Endothelial cell (in vitro differentiated cells): Measurements from ENCODE around the gene TMEM40. TPM values are rescaled to one million over a fixed set of nuclear protein-coding genes. Genes with fewer than 3 reads are reported as not detected.

Experiments used
- DNase-seq: peaks from one replicate; pipeline ENCODE4 v3.0.0; 2021; ENCODE audit warnings: low spot score
- H3K27ac Mint-ChIP-seq: one replicate; pipeline ENCODE4 v1.8.0; 2021; ENCODE audit warnings: mixed read lengths, inconsistent platforms; ENCODE audit not compliant: unreplicated experiment
- H3K27me3 Mint-ChIP-seq: one replicate; pipeline ENCODE4 v1.8.0; 2021; ENCODE audit warnings: mild to moderate bottlenecking, moderate library complexity, mixed read lengths, inconsistent platforms; ENCODE audit not compliant: unreplicated experiment
- H3K36me3 Mint-ChIP-seq: one replicate; pipeline ENCODE4 v1.8.0; 2021; ENCODE audit warnings: mild to moderate bottlenecking, low read depth, mixed read lengths, inconsistent platforms; ENCODE audit not compliant: unreplicated experiment
- H3K4me1 Mint-ChIP-seq: one replicate; pipeline ENCODE4 v1.8.0; 2021; ENCODE audit warnings: mild to moderate bottlenecking, mixed read lengths, inconsistent platforms; ENCODE audit not compliant: unreplicated experiment
- H3K4me3 Mint-ChIP-seq: one replicate; pipeline ENCODE4 v1.8.0; 2021; ENCODE audit warnings: mild to moderate bottlenecking, mixed read lengths, inconsistent platforms; ENCODE audit not compliant: unreplicated experiment
- H3K9me3 Mint-ChIP-seq: one replicate; pipeline ENCODE4 v1.8.0; 2021; ENCODE audit warnings: mixed read lengths, inconsistent platforms; ENCODE audit not compliant: unreplicated experiment
- total RNA-seq: library from RNA; stranded (reverse); fragmentation: NEBNext Ultra II Directional; extraction: Animal tissue kit (Norgen Biotek cat#: 25700); gene quantifications from one replicate; pipeline ENCODE4 v1.2.1, GENCODE V29; 2021; ENCODE audit not compliant: unreplicated experiment
- TF ChIP-seq, protein P1 (sequence below): fragments of 200-600 bp; sonication (generic); IDR thresholded peaks from one replicate; pipeline ENCODE4 v1.5.0; 2021; ENCODE audit warnings: antibody characterized with exemption; ENCODE audit not compliant: unreplicated experiment

Gene TMEM40
- total RNA-seq, 1 donor from 2014 or later = not detected

DNA sequence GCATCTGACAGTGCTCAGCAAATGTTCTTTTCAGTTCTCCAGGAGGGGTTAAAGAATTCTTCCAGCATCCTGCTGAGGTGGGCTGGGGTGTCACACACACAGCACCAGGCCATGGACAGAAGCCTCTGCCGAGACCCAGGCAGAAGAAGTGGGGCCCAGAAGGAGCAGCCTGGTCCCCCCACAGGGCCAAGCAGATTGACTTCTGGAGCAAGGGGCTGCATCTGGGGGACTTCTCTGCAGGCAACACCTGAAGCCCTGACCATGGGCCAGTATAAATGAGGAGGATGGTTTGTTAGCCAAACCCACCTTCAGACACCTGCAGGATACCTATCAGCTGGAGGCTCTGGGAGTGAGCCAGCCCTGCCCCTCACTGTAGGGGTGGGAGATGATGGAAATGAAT is 16.2 kb upstream of the TMEM40 start:
- Mint-ChIP-seq H3K9me3 (peaks cover 8% of the 10 kb centered on the region), H3K27ac (no peak overlapping the region), H3K27me3 (peaks cover 3% of the 10 kb centered on the region), H3K36me3 (no peaks in the 10 kb centered on the region), H3K4me3 (no peak overlapping the region), H3K4me1 (peaks cover 16% of the 10 kb centered on the region)
- TF ChIP-seq, protein P1, sequence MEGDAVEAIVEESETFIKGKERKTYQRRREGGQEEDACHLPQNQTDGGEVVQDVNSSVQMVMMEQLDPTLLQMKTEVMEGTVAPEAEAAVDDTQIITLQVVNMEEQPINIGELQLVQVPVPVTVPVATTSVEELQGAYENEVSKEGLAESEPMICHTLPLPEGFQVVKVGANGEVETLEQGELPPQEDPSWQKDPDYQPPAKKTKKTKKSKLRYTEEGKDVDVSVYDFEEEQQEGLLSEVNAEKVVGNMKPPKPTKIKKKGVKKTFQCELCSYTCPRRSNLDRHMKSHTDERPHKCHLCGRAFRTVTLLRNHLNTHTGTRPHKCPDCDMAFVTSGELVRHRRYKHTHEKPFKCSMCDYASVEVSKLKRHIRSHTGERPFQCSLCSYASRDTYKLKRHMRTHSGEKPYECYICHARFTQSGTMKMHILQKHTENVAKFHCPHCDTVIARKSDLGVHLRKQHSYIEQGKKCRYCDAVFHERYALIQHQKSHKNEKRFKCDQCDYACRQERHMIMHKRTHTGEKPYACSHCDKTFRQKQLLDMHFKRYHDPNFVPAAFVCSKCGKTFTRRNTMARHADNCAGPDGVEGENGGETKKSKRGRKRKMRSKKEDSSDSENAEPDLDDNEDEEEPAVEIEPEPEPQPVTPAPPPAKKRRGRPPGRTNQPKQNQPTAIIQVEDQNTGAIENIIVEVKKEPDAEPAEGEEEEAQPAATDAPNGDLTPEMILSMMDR = no peak
- no peak for DNase-seq

DNA sequence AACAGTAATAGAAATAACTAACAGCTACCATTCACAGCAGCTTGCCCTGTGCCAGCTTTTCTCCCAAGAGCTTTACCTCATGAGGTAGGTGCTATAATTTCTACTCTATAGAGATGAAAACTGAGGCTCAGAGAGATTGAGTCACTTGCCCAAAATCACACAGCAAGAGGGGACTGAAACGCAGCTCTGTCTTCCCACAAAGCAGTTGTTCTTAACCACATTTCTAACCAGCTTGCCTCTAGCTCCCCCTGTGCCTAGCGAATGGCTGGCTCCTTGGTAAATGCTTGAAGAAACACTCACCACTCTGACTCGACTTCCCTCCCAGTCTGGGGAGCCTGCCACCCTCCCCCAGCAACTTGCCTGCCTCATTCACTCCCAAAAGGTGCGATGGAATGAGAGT is 15.6 kb upstream of the TMEM40 start:
- Mint-ChIP-seq H3K4me3 (no peak overlapping the region), H3K36me3 (no peaks in the 10 kb centered on the region), H3K27ac (no peak overlapping the region), H3K27me3 (peaks cover 4% of the 10 kb centered on the region), H3K9me3 (peaks cover 8% of the 10 kb centered on the region), H3K4me1 (peaks cover 16% of the 10 kb centered on the region)
- TF ChIP-seq, protein P1 = no peak
- no peak for DNase-seq

DNA sequence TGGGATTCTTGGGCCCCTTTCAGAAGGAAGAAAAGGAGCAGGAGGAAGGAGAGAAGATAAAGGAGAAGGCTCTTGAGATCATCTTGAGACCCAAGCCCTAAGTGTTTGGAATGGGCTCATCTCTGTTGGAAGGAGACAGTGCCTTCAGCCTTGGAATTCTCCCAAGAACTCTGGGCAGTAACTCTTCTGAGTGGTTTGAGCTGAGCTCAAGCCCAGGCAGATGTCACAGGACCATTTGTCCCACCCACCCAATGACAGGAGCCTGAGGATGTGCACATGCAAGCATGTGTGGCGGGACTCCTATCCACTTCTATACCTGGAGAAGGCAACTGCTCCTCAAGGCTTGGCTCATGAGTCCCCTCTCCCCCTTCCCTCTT is 14.6 kb upstream of the TMEM40 start:
- Mint-ChIP-seq H3K27me3 (peaks cover 6% of the 10 kb centered on the region), H3K36me3 (no peaks in the 10 kb centered on the region), H3K27ac (no peak overlapping the region), H3K4me1 (peaks cover 16% of the 10 kb centered on the region), H3K9me3 (peaks cover 8% of the 10 kb centered on the region), H3K4me3 (no peak overlapping the region)
- DNase-seq = no peak
- TF ChIP-seq, protein P1 = no peak

DNA sequence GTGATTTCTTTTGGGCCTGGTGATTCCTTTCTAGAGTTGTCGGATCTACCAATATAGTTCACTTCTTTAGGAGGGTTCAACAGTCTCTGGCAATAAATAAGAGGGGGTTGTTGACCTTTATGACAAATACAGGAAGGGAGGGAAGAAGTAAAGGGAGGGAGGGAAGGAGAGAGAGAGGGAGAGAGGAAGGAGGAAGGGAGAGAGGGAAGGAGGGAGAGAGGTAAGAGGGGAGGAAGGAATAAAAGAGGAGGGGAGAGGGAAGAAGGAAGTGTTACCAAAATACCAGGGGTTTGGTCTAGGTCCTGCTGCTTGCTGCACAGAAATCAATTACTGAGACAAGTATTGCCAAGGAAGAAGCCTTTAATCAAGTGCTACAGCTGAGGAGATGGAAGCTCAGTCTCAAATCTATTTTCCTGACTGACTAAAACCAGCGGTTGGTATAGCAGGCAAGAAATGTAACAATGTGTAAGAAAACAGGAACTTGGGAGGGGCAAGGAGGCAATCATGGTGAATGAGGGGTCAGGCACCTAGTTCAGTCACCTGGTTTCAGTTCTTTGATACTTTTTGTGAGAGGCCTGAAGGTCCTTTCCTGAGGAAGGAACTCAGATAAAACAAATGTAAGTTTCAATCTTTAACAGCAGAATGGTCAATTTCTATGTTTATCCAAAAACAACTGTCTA is 14.1 kb upstream of the TMEM40 start:
- peaks cover 6% of the 10 kb centered on the region for H3K27me3 Mint-ChIP-seq
- H3K4me3 Mint-ChIP-seq = no peak overlapping the region
- DNase-seq = no peak
- peaks cover 16% of the 10 kb centered on the region for H3K4me1 Mint-ChIP-seq
- H3K36me3 Mint-ChIP-seq = no peaks in the 10 kb centered on the region
- TF ChIP-seq, protein P1 = no peak
- H3K9me3 Mint-ChIP-seq = peaks cover 8% of the 10 kb centered on the region
- no peak overlapping the region for H3K27ac Mint-ChIP-seq

DNA sequence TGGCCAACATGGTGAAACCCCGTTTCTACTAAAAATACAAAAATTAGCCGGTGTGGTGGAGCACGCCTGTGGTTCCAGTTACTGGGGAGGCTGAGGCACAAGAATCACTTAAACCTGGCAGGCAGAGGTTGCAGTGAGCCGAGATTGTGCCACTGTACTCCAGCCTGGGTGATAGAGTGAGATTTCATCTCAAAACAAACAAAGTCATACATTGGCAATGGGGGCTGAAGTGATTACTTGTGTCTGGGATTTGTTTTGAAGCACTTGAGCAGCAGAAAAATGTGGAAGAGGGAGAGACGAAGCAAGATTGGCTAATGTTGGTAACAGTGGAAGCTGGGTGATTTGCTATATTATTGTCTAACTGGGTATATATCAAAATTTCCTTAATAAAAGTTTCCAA is 13.4 kb upstream of the TMEM40 start:
- H3K27me3 Mint-ChIP-seq = peaks cover 6% of the 10 kb centered on the region
- no peak for DNase-seq
- peaks cover 8% of the 10 kb centered on the region for H3K9me3 Mint-ChIP-seq
- TF ChIP-seq, protein P1 = no peak
- no peak overlapping the region for H3K27ac Mint-ChIP-seq
- no peak overlapping the region for H3K4me3 Mint-ChIP-seq
- peaks cover 16% of the 10 kb centered on the region for H3K4me1 Mint-ChIP-seq
- H3K36me3 Mint-ChIP-seq = no peaks in the 10 kb centered on the region
